Right atrium auricular region (tissue), 2 donors: ENCODE results near the gene GPSM1. TPM values are rescaled to one million over a fixed set of nuclear protein-coding genes. Genes with fewer than 3 reads are reported as not detected.

ENCODE experiments used
- DNase-seq: peaks from one replicate; pipeline ENCODE4 v3.0.0-alpha.2; 2019; ENCODE audit warnings: low spot score
- H3K27ac ChIP-seq, 2 donors: fragments of 200-600 bp; sonication (generic); 1 replicate in 1 of 2; 2 replicates in 1 of 2; pipeline ENCODE4 v1.5.1; 2016 to 2019
- H3K27me3 ChIP-seq, 2 donors: fragments of 200-600 bp; sonication (generic); one replicate each; pipeline versions ENCODE4 v1.5.1 to v1.6.0; 2017 to 2019
- H3K36me3 ChIP-seq: fragments of 200-600 bp; sonication (generic); one replicate; pipeline ENCODE4 v1.5.1; 2016
- H3K4me1 ChIP-seq, 2 donors: fragments of 200-600 bp; sonication (generic); one replicate each; pipeline versions ENCODE4 v1.5.1 to v1.6.0; 2017 to 2019
- H3K4me3 ChIP-seq, 2 donors: fragments of 200-600 bp; sonication (generic); 1 replicate in 1 of 2; 2 replicates in 1 of 2; pipeline ENCODE4 v1.5.1; 2017 to 2019; ENCODE audit warnings: mild to moderate bottlenecking in 1 of 2, moderate library complexity in 1 of 2
- H3K9me3 ChIP-seq, 2 donors: fragments of 200-600 bp; sonication (generic); one replicate each; pipeline ENCODE4 v1.5.1; 2019
- total RNA-seq, 2 donors: library from RNA; depleted of rRNA; stranded (reverse); fragments of >200 nt; gene quantifications; one replicate each; pipeline ENCODE4 v1.1.0, GENCODE V29; 2016
- TF ChIP-seq, protein P1 (sequence below), 2 donors: fragments of 200-600 bp; sonication (generic); IDR thresholded peaks; one replicate each; pipeline ENCODE4 v1.5.1; 2019; ENCODE audit warnings: antibody characterized with exemption in 2 of 2

GPSM1 gene
- total RNA-seq, 2 donors from 2014 or later: 39.4 to 44.5 TPM

GRCh38 chr9:136304981-136305380, 22.4 kb upstream of the GPSM1 start:
- H3K4me3 ChIP-seq: no peak overlapping the region
- no peaks in the 10 kb centered on the region for H3K36me3 ChIP-seq
- no peak overlapping the region for H3K27ac ChIP-seq
- no peaks in the 10 kb centered on the region for H3K27me3 ChIP-seq
- TF ChIP-seq, protein P1, sequence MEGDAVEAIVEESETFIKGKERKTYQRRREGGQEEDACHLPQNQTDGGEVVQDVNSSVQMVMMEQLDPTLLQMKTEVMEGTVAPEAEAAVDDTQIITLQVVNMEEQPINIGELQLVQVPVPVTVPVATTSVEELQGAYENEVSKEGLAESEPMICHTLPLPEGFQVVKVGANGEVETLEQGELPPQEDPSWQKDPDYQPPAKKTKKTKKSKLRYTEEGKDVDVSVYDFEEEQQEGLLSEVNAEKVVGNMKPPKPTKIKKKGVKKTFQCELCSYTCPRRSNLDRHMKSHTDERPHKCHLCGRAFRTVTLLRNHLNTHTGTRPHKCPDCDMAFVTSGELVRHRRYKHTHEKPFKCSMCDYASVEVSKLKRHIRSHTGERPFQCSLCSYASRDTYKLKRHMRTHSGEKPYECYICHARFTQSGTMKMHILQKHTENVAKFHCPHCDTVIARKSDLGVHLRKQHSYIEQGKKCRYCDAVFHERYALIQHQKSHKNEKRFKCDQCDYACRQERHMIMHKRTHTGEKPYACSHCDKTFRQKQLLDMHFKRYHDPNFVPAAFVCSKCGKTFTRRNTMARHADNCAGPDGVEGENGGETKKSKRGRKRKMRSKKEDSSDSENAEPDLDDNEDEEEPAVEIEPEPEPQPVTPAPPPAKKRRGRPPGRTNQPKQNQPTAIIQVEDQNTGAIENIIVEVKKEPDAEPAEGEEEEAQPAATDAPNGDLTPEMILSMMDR (IDR thresholded peaks at IDR 0.05): no peak
- no peaks in the 10 kb centered on the region for H3K9me3 ChIP-seq
- H3K4me1 ChIP-seq: no peaks in the 10 kb centered on the region
- no peak for DNase-seq

DNA sequence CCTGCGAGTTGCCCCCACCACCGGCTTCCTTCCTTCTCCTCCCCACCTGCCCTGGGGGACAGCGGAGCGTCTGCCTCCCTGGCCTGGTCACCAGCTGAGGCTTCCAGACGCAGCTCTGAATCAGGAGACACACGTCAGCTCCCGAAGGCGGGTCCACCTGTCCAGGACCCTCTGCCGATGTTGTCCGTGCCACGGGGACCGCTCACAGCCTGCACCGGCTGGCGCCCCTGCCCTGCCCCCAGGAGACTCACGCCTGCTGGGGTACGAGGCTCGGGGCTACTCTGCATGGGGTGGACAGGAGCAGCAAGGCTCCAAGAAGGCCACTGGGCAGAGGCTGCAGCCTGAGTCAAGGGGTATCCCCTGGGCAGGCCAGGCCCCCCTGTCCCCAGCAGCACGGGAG, 21.5 kb upstream of the GPSM1 start:
- Histone ChIP-seq H3K27ac (no peak overlapping the region), H3K36me3 (no peaks in the 10 kb centered on the region), H3K4me1 (no peaks in the 10 kb centered on the region), H3K27me3 (no peaks in the 10 kb centered on the region), H3K4me3 (no peak overlapping the region), H3K9me3 (no peaks in the 10 kb centered on the region)
- DNase-seq: no peak
- TF ChIP-seq, protein P1 (IDR thresholded peaks at IDR 0.05): no peak

GRCh38 chr9:136306211-136307208, 20.8 kb upstream of the GPSM1 start:
- TF ChIP-seq, protein P1 (IDR thresholded peaks at IDR 0.05): no peak
- H3K27me3 ChIP-seq: no peaks in the 10 kb centered on the region
- H3K9me3 ChIP-seq: no peaks in the 10 kb centered on the region
- no peak for DNase-seq
- no peak overlapping the region for H3K4me3 ChIP-seq
- H3K27ac ChIP-seq: no peak overlapping the region
- no peaks in the 10 kb centered on the region for H3K4me1 ChIP-seq
- no peaks in the 10 kb centered on the region for H3K36me3 ChIP-seq

DNA sequence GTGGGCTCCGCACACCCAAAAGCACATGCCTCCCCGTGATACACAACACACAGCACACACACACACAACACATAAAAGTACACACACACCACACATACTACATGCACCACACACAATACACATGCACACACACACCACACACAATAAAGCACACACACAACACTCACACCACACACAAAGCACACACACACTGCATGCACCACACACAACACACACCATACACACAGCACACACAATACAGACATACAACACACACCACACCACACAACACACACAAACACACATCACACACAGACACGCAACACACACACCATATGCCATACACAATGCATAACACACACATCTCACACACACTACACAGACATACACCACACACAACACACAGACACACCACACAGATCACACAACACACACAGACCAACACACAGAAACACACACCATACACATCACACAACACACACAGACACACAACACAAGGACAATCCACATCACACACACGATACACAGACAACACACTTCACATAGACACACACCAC, 20.1 kb upstream of the GPSM1 start:
- no peak for DNase-seq
- H3K27me3 ChIP-seq: no peaks in the 10 kb centered on the region

DNA sequence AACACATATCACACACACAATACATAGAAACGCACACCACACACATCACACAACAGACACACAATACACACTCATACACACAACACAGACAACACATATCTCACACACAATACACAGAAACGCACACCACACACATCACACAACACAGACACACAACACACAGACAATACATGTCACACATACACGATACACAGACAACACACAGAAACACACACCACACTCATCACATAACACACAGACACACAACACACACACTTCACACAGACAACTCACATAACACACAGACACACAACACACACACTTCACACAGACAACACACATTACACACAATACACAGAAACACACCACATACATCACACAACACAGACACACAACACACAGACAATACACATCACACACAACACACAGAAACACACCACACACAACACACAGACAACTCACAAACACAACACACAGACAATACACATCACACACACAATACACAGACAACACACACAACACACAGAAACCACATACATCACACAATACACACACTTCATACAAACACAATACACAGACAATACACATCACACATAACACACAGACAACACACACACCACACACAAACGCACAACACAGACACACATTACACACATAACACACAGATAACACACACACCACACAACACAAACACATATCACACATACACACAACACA, 19.2 kb upstream of the GPSM1 start:
- TF ChIP-seq, protein P1 (IDR thresholded peaks at IDR 0.05): no peak
- Histone ChIP-seq H3K27me3 (no peaks in the 10 kb centered on the region), H3K4me1 (no peaks in the 10 kb centered on the region), H3K27ac (no peak overlapping the region), H3K36me3 (no peaks in the 10 kb centered on the region), H3K4me3 (no peak overlapping the region), H3K9me3 (no peaks in the 10 kb centered on the region)
- no peak for DNase-seq

More for the DNA sequence above, 20.1 kb upstream of the GPSM1 start:
- H3K36me3 ChIP-seq: no peaks in the 10 kb centered on the region
- TF ChIP-seq, protein P1 (IDR thresholded peaks at IDR 0.05): no peak
- H3K27ac ChIP-seq: no peak overlapping the region
- no peaks in the 10 kb centered on the region for H3K4me1 ChIP-seq
- no peaks in the 10 kb centered on the region for H3K9me3 ChIP-seq
- H3K4me3 ChIP-seq: no peak overlapping the region
